GM19455 (cell line): ENCODE measurements around the gene HCFC2.
A peak's percentile ranks its signal among the peaks of the same experiment; 100 is the strongest.

Experiments used
- ATAC-seq: cut with Tn5 transposase; IDR thresholded peaks from one replicate; pipeline ENCODE4 v1.9.1; 2021; ENCODE audit not compliant: unreplicated experiment

HCFC2 gene

DNA sequence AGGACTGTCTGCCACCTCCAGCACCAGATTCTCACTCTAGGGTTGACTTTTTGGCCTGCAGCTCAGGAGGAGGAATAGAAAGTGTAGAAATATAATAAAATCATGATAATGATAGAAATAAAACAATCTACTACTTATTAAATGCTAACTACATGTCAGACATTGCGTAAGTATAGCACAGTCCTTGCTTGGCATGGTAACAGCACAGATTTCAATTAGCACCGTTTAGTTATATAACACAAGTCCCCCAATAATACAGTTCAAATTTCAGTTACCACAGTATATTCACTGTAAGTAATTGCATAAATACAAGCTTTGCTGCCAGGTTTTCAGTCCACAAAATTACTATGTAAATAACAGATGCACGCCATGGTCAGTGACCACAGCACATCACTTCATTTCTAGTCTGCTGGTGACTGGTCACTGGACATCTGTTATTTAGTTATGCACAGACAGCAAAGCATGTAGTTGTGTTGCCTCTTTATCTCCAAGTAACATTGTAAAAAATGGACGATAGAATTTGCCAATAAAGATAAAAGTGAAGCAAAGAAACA, 7.8 kb upstream of the HCFC2 start:
- no peak for ATAC-seq

DNA sequence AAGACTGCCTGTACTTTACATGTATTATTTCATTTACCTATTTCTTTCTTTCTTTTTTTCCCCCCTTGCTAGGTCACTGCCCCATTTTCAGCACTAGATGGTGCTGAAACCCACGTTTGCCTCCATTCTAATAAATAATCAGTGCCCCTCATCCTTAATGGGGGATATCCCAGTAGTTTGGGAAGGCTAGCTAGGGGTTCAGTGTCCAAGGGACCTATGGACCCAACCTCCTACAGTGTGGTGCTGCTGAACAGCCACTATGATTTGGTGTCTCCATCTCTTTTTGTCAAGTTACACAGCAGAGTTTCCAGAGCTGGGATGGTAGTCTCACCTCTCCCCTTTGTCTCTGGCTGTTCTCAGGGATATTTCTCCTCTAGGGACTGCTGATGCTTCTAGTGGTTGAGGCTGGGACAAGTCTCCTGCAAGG, 6.5 kb upstream of the HCFC2 start:
- ATAC-seq: no peak

DNA sequence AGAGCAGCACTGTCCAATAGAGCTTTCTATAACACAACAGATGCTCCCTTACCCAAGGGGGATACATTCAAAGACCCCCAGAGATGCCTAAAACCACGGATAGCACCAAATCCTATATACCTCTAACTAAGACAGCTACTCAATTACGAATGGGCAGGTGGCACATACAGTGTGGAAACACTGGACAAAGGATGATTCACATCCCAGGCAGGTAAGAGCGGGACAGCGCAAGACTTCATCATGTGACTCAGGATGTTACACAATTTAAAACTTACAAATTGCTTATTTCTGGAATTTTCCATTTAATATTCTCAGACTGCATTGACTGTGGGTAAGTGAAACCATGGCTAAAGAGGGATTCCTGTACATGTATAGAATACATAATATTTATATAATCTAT, 5.5 kb upstream of the HCFC2 start:
- no peak for ATAC-seq

DNA sequence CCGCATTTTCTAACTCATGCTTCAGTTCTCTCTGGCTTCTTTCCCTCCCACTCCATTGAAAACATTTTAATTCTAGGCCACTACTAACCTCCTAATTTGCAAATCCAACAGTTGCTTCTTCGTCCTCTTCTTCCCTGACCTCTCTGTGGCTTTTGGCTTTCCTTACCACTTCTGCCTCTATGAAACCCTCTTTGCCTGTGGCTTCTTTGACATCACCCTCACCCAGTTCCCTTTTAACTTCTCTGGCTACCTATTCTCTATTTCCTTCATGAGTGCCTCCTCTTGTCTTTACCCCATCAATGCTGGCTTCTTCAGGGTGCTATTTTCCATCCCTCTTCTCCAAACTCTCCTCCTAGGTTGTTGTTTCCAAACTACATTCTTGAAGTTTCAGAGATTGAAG, 4.4 kb upstream of the HCFC2 start:
- ATAC-seq: no peak

DNA sequence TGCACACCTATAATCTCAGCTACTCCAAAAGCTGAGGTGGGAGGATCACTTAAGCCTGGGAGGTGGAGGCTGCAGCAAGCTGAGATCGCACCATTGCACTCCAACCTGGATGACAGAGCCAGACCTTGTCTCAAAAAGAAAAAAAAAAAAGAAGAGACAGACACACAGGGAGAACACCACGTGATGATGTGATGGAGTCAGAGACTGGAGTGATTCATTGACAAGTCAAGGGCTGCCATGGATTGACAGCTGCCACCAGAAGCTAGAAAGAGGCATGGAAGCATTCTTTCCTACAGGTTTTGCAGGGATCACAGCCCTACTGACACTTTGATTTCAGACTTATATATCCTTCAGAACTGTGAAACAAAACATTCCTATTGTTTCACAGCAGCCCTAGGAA, 3.5 kb upstream of the HCFC2 start:
- ATAC-seq: no peak

DNA sequence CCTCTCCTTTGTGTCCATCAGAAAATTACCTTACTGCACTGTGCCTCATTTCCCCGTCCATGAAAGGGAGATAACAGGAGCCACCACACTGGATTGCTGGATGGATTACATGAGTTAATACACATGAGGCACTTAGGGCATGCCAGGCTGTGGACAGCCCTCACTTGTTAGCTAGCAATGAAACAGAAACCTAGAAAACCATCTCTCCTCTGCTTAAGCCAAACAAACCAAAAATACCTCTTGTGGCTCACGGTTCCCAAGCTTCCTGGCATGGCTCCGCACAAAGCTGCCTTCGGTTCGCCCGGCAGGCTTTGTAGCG, 660 bp upstream of the HCFC2 start:
- peak; percentile 32 for ATAC-seq

DNA sequence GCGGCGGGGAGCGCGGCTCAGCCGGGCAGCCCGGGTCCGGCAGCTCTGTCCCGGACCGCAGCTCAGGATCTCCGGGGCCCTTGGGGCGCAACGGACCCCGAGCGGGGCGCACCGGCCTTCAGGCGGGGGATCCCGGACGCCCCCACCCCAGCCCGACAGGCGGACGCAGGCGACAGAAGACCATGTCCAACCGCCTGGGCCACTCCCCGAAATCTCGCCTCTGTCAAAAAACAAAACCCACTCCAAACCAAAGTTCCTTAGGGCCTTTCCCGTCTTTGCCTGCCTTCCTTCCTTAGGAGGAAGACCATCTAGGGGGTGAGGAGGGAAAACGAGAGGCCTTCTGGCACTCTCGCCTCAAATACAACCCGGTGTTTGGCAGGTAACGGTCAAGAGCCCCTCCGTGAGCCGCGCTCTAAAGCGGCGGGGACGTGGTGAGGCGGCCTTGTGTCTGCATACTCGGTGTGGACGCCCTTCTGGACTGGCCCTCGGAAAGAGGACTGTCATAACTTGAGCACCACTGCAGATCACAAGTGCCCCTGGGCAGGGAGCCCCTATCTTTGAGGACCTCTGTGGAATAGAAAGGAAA, 604 bp downstream of the HCFC2 start:
- peak; percentile 26 for ATAC-seq

DNA sequence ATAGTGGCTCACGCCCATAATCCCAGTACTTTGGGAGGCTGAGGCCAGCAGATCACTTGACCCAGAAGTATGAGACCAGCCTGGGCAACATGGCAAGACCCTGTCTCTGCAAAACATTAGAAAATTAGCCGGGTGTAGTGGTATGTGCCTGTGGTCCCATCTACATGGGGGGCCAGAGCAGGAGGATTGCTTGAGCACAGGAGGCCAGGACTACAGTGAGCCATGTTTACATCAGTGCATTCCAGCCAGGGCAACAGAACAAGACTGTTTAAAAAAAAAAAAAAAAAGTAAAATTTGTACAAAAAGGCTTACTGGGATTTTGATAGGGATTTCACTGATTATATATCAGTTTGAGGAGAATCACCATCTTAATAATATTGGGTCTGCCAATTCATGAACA, 7.8 kb downstream of the HCFC2 start:
- no peak for ATAC-seq

DNA sequence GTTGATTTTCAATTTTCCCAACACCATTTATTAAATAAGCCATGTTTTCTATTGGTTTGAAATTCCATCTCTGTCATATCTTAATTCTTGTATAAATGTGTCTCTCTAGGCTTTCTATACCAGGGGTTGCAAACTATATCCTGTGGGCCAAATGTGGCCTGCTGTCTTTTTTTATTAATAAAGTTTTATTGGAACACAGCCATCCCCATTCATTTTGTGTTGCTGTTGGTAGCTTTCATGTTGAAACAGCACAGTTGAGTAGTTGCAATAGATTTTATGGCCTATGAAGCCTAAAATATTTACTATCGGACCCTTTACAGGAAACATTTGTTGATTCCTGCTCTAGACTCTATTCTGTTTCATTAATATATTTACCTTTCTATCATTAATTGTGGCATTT, 9.4 kb downstream of the HCFC2 start:
- ATAC-seq: no peak

DNA sequence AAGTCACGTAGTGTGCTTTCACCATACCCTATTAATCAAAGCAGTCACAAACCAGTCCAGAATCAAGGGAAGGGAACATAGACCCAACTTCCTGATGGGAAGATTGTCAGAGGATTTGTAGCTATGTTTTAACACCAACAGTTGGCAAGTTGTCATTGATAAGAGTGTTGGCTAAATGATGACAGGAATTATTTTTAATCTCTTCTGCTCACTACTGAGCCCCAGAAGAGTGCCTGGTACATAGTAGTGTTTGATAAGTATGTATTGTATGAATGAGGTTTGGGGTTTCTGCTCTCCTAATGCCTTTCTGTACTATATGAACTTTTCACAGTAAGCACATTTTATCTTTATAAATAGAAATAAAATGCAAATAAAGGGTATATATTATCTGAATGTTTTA, 14.7 kb downstream of the HCFC2 start:
- ATAC-seq: no peak

DNA sequence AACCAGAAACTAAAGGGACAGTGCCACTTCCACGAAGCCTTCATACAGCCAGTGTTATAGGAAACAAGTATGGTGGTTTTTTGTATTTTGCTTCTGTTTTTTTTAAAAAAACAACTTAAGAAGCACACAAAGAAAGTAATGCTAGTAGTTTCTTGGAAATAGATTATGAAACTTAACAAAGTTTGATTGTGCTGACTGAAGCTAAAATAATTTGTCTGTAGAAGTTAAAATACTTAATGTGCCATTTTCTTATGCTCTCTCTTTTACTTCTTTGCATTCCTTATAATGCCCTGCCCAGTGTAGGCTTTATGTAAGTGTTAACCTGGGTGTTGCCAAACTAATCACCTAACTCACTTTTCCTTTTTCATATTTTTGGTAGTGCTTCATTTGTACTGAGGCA, 16.4 kb downstream of the HCFC2 start:
- no peak for ATAC-seq

DNA sequence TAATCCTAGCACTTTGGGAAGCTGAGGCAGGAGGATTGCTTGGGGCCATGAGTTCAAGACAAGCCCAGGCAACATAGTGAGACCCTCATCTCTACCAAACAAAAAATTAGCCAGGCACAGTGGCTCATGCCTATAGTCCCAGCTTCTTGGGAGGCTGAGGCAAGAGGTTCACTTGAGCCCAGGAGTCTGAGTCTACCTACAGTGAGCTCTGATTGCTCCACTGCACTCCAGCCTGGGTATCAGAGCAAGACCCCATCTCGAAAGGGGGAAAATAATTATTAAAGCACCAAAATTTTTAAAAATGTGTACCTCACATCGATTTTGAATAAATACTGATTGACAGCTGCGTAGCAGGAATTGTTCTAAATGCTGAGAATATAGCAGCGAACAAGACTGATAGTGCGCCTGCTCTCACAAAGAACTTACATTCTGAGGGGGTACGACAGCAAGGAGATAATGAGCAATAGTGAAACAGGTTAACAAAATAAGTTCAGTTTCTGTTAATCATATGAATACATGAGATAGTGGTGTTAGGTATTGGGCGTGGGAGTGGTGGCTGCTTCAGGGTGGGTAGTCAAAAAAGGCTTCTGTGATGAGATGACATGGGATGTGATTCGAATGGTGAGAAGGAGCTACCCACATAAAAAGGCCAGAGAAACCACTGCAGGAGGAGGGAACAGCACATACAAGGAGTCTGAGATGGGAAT, 19.6 kb downstream of the HCFC2 start:
- peak; percentile 71 for ATAC-seq

DNA sequence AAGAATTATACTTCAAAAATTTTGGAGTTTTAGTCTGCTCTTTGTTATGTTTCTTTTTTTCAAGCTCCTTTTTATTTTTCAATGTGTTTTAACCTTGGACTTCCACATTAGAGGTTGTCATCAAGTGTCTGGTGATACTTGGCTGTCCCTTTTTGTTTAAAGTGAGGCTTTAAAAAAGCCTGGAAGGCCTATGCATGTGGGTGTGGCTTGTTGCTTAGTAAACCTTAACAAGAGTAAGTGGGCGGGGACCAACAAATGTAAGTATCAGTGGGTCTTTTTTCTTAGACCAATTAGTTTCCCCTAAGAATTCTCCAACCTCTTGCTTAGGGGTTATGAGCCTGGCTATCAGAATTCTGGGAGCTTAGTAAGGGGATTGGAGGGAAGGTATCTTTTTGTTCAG, 26.4 kb downstream of the HCFC2 start:
- no peak for ATAC-seq

DNA sequence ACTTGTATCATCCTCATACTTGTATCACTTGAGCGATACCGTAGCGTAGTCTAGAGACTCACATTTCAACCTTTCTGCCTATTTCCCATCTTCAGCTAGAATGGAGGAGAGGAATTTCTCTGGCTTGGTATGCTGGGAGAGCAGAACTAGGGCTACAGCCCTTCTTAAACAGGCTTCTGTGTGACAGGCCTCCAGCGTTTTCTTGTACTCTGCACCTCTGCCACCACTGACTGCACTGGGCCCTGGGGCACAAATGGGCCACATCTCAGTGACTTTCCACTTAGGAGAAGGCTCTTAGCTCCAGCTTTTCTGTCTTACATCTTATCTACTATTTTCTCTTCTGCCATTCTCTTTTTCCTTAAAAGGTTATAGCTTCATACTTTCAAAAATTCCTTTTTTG, 26.8 kb downstream of the HCFC2 start:
- ATAC-seq: no peak

DNA sequence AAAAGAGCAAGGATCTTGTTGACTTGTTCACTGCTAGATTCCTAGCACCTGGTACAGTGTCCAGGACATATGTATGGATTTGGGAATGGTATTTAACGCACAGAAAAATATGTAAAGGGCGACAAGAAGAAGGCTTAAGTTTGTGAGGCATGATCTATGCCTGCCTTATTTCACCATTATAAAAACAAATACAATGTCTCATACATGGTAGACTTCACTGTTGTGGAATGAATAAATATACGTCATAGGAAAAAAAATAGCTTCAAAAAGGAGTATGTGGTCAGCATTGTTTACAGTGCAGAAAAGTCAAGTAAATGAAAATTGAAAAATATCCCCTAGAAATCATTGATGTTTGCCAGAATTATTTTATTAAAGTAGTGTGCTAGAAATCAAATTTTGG, 30.0 kb downstream of the HCFC2 start:
- ATAC-seq: no peak

DNA sequence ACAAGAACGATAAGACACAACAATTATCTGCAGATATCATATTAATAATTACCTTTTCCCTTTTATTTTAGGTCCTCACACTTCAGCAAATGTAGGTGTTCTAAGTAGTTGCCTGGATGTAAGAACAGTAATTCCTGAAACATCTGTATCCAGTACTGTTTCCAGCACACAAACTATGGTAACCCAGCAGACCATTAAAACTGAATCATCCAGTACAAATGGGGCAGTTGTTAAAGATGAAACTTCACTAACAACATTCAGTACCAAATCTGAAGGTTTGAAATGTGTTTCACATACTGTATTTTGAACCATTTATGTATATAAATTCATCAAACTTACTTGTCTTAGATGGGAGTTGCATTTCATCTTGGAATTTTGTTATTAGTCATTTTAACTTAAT, 31.0 kb downstream of the HCFC2 start:
- ATAC-seq: no peak

DNA sequence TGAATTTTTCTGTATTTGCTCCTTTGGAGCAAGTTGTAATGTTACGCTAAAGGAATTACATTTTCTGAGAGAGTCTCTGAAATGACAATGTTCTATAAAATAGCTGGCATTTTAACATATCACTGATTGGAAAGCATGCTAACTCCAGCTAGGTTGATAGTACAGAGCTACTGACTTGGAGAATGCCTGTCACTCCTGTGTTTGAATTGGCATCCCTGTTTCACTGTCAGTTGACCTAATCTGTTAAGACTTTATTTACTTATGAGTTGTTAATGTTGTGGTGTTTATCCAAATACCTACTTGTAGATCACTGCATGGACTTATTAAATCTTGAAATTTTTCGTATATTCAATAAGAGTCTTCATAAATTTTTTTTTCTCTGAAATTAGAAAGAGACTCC, 33.6 kb downstream of the HCFC2 start:
- no peak for ATAC-seq

DNA sequence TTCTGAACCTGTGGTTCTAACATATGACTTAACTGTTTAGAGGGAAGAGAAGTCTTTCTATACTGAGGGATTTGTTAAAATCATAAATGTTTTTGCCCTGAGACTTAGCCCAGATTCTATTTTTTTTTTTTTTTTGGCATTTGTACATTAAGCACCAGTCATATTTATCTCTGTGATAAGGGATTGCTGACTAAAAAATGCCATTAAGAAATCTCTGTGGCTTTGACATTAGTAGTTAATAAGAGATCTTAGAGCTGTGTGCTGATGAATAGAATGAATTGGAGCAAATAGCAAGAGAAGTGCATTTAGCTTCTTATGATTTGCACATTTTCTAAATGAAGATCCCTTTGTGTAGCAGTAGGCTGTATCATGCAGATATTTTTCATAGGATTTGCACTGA, 41.1 kb downstream of the HCFC2 start:
- no peak for ATAC-seq

DNA sequence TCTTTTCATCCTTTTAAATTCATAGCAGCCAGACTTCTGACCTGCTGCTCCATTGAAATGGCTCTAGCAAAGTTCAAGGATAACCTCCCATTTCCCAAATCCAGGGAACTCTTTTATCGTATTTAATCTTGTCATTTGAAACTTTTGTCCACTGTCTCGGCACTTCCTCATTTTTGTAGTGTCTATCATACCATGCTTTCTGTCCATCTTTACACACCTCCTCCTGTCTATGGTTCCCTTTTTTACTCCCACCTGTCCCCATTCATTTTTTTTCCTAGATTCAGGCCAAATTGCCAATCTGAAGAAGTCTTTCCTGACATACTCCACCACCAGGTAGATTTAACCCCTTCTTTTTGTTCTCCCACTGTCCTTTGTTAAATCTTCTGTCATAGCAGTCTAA, 42.6 kb downstream of the HCFC2 start:
- ATAC-seq: no peak

DNA sequence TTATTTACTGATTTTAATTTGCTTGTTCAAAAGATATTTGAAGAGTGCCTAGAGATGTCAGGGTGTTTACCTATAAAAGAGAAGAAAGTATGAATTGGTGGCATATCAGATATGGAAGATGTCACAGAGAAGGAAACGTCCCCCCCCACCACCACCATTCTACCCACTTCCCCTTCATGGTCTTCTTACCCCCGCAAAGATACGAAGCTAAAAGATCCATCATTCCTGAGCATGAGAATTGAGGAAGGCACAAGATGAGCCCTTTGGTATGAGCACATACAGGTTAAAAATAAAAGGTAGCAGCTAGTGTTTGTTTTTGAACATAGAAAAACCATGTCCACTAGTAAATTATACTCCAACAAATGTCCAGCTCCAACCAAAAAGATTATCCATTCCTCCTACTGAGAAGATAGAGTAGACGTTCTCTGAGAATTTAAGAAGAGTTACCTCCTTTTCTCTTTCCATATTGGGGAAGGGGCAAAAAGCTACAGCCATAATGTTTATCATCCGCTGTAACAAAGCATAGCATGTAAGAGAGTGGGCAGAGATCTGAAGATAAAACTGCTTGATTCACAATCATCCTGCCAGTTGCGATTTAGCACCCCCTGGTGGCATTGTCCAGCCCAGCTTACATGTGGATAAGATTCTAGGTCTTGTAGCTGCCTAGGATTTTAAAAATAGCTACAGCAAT, 44.6 kb downstream of the HCFC2 start:
- peak; percentile 61 for ATAC-seq

DNA sequence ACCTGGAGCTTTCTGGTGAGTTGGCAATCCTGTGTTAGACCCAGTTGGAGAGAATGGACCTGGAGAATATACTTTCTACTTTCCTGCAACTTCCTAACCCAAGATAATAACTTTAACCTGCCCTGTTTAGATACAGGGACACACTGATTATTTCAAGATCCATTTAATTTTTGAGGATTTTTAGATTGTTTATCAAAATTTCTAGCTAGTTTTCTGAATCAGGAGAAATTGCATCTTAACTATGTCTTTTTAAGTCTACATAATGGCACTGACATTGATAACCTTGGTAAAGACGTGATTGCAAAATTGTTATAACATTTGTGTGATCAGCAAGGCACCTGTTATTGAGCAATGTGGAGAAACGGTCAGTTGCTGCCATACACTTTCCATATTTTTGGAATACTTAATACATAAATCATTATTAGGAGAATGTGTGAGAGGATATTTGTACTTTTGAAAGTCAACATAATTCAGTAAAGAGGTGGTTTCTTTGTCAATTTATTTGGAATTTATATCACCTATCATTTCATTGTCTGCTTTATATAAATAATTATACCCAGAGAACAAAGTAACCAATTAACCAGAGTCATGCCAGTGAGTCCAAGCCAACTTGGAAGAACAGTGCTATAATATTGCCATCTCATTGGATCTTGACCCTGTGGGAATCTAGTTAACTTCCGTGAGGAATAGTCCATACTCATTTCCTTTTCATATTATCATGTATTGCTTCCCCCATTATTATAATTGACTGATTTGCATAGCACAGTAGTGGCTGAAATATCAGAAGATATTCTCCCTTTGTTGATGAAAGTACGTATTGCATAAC, 45.3 kb downstream of the HCFC2 start:
- ATAC-seq: no peak
